ENCODE results near the gene STXBP5.
A peak's percentile ranks its signal among the peaks of the same experiment; 100 is the strongest.

Gene STXBP5

GRCh38 chr6:147337921-147338320 is 133.7 kb downstream of the STXBP5 start:
- Histone ChIP-seq H3K9me3 (ENCODE audit: control insufficient read depth, insufficient read depth, low read depth, low read length) (no peaks in the 10 kb centered on the region), H3K27ac (ENCODE audit: extremely low read depth, low read depth, low read length) (no peak overlapping the region), H3K4me3 (ENCODE audit: low read depth, low read length) (no peak overlapping the region), H3K4me1 (ENCODE audit: control insufficient read depth, insufficient read depth, low read length) (no peaks in the 10 kb centered on the region), H3K36me3 (ENCODE audit: control insufficient read depth in 2 of 2, insufficient read depth in 1 of 2, low read length in 2 of 2) (peaks cover 0 to 4% of the 10 kb centered on the region in 2 experiments; a peak in 1 of 3 replicates)
- POLR2A ChIA-PET: no interaction called here
- CTCF ChIA-PET: interaction anchor here (0.7 kb wide), 1 partner anchor 47 kb away, joined by 3 read pairs; no protein-coding TSS in a partner anchor
- TF ChIP-seq KLF17 (tag by site-specific recombination; IDR thresholded peaks at IDR 0.05): no peak
- TF ChIP-seq ZNF366 (tag by site-specific recombination; conservative IDR thresholded peaks at IDR 0.05): no peak
- TF ChIP-seq ELK4 (IDR thresholded peaks at IDR 0.05; ENCODE audit: borderline replicate concordance, low read depth, low read length): no peak
- no peak for TF ChIP-seq SALL2 (tag by site-specific recombination; IDR thresholded peaks at IDR 0.05; ENCODE audit: borderline replicate concordance)
- no peak for TF ChIP-seq ZFP3 (tag by site-specific recombination; IDR thresholded peaks at IDR 0.05; ENCODE audit: low read depth)

- H3K9me3 ChIP-seq (ENCODE audit: control insufficient read depth, insufficient read depth, low read depth, low read length): no peaks in the 10 kb centered on the region
- H3K36me3 ChIP-seq (ENCODE audit: control insufficient read depth in 2 of 2, insufficient read depth in 1 of 2, low read length in 2 of 2): peaks cover 0 to 9% of the 10 kb centered on the region in 2 experiments; a peak in 1 of 3 replicates
- CTCF ChIA-PET: interaction anchor here (0.6 to 0.7 kb wide), 4 partner anchors 9 to 479 kb away, joined by 3 to 4 read pairs (median 3); no protein-coding TSS in a partner anchor
- H3K4me3 ChIP-seq (ENCODE audit: low read depth, low read length): no peak overlapping the region
- H3K27ac ChIP-seq (ENCODE audit: extremely low read depth, low read depth, low read length): no peak overlapping the region
- TF ChIP-seq ZFHX2 (tag by site-specific recombination; conservative IDR thresholded peaks at IDR 0.05): peak; percentile 61
- peak; percentile 79 for TF ChIP-seq EGR2 (tag by site-specific recombination; IDR thresholded peaks at IDR 0.05; ENCODE audit: low read depth)
- TF ChIP-seq PRDM10 (tag by site-specific recombination; IDR thresholded peaks at IDR 0.05): no peak
- H3K4me1 ChIP-seq (ENCODE audit: control insufficient read depth, insufficient read depth, low read length): no peaks in the 10 kb centered on the region
- POLR2A ChIA-PET: no interaction called here
Observed at GRCh38 chr6:147341486-147341885, 137.3 kb downstream of the STXBP5 start.

- Histone ChIP-seq H3K27ac (ENCODE audit: extremely low read depth, low read depth, low read length) (no peak overlapping the region), H3K9me3 (ENCODE audit: control insufficient read depth, insufficient read depth, low read depth, low read length) (no peaks in the 10 kb centered on the region), H3K4me3 (ENCODE audit: low read depth, low read length) (no peak overlapping the region), H3K4me1 (ENCODE audit: control insufficient read depth, insufficient read depth, low read length) (no peaks in the 10 kb centered on the region), H3K36me3 (ENCODE audit: control insufficient read depth in 2 of 2, insufficient read depth in 1 of 2, low read length in 2 of 2) (peaks cover 0 to 9% of the 10 kb centered on the region in 2 experiments; a peak in 1 of 3 replicates)
- ChIA-PET POLR2A (no interaction called here), CTCF (no interaction called here)
- no peak for TF ChIP-seq BCL11B (tag by site-specific recombination; IDR thresholded peaks at IDR 0.05; ENCODE audit: low read depth)
- no peak for TF ChIP-seq BCL11A (tag by site-specific recombination; IDR thresholded peaks at IDR 0.05; ENCODE audit: low read depth)
- no peak for TF ChIP-seq RBAK (tag by site-specific recombination; IDR thresholded peaks at IDR 0.05)
- TF ChIP-seq ZNF175 (tag by site-specific recombination; IDR thresholded peaks at IDR 0.05): no peak
- TF ChIP-seq PRDM4 (tag by site-specific recombination; IDR thresholded peaks at IDR 0.05): no peak
- no peak for TF ChIP-seq ZNF660 (tag by site-specific recombination; IDR thresholded peaks at IDR 0.05)
Observed at GRCh38 chr6:147345902-147346301, 141.7 kb downstream of the STXBP5 start.

Measured in HEK293 (cell line).